ENCODE measurements around the gene PCK1. TPM values are rescaled to one million over a fixed set of nuclear protein-coding genes. Genes with fewer than 3 reads are reported as not detected.

Gene PCK1
- total and polyA plus RNA-seq, 2 of the 13 experiments (the other 11 are each of a cell fraction or from before 2014, with no cell fraction given), result 6.5 to 12.6 TPM

GRCh38 chr20:57589728-57590484, 29.0 kb downstream of the PCK1 start (continued):
- TF ChIP-seq MLX (CRISPR knock-in tag; IDR thresholded peaks at IDR 0.05) (peak; percentile 82; the same call in 1 of the 2 replicates), CREM (IDR thresholded peaks at IDR 0.05) (no peak; the same call in 1 of the 2 replicates), CREM (CRISPR knock-in tag; IDR thresholded peaks at IDR 0.05) (no peak), ZNF605 (CRISPR knock-in tag; IDR thresholded peaks at IDR 0.05) (peak; percentile 97), SALL1 (CRISPR knock-in tag; IDR thresholded peaks at IDR 0.05) (peak; percentile 99), TFDP1 (CRISPR knock-in tag; IDR thresholded peaks at IDR 0.05; ENCODE audit: borderline replicate concordance) (peak; percentile 68; the same call in 1 of the 2 replicates), POLR2A (IDR thresholded peaks at IDR 0.05; ENCODE audit: insufficient read depth in 1 of 2, low read depth in 2 of 2, low read length in 2 of 2) (peak in 1 of 2 experiments; percentile 59; a peak in 2 of 4 replicates), EEA1 (CRISPR knock-in tag; IDR thresholded peaks at IDR 0.05; ENCODE audit: borderline replicate concordance) (no peak; the same call in 1 of the 2 replicates), DNMT3B (CRISPR knock-in tag; conservative IDR thresholded peaks at IDR 0.05) (peak; percentile 83; the same call in 1 of the 2 replicates), ZNF432 (CRISPR knock-in tag; IDR thresholded peaks at IDR 0.05; ENCODE audit: borderline replicate concordance) (no peak), ZSCAN22 (CRISPR knock-in tag; IDR thresholded peaks at IDR 0.05) (no peak), ELF4 (CRISPR knock-in tag; IDR thresholded peaks at IDR 0.05; ENCODE audit: borderline replicate concordance) (no peak), KAT8 (CRISPR knock-in tag; IDR thresholded peaks at IDR 0.05) (peak; percentile 73; the same call in 1 of the 2 replicates), ZNF776 (CRISPR knock-in tag; IDR thresholded peaks at IDR 0.05) (no peak), CREB1 (IDR thresholded peaks at IDR 0.05) (no peak), CREB1 (CRISPR knock-in tag; IDR thresholded peaks at IDR 0.05) (no peak), E2F1 (CRISPR knock-in tag; IDR thresholded peaks at IDR 0.05) (no peak), RERE (CRISPR knock-in tag; IDR thresholded peaks at IDR 0.05; ENCODE audit: low read depth) (no peak), POGK (CRISPR knock-in tag; conservative IDR thresholded peaks at IDR 0.05) (no peak), HDAC1 (CRISPR knock-in tag; IDR thresholded peaks at IDR 0.05) (peak; percentile 79)
